HS-27A (cell line): ENCODE data around the gene OSM.

Experiments
- DNase-seq: peaks from one replicate; pipeline ENCODE4 v3.0.0-alpha.2; 2012; ENCODE audit warnings: low read depth, missing footprints

OSM gene

GRCh38 chr22:30266445-30267381, at the start of gene OSM:
Gene OSM, minus strand, starts transcription at chr22:30266851. Its CDS starts 52 bp downstream, at chr22:30266799.
- DNase-seq: no peak

- no peak for DNase-seq
Measured at GRCh38 chr22:30315962-30316576, 49.4 kb upstream of the OSM start.

- no peak for DNase-seq
Measured at GRCh38 chr22:30314915-30315314, 48.3 kb upstream of the OSM start.

- no peak for DNase-seq
Measured at GRCh38 chr22:30313527-30314363, 47.1 kb upstream of the OSM start.

- DNase-seq: no peak
Measured at GRCh38 chr22:30312053-30312452, 45.4 kb upstream of the OSM start.

GRCh38 chr22:30310881-30311771, 44.5 kb upstream of the OSM start:
- DNase-seq: no peak

GRCh38 chr22:30309951-30310741, 43.5 kb upstream of the OSM start:
- DNase-seq: no peak

- DNase-seq: no peak
Measured at GRCh38 chr22:30308518-30309230, 42.0 kb upstream of the OSM start.

- no peak for DNase-seq
Measured at GRCh38 chr22:30308093-30308492, 41.4 kb upstream of the OSM start.

GRCh38 chr22:30307041-30307574, 40.5 kb upstream of the OSM start:
- DNase-seq: no peak

GRCh38 chr22:30306627-30307011, 40.0 kb upstream of the OSM start:
- no peak for DNase-seq

GRCh38 chr22:30305906-30306626, 39.4 kb upstream of the OSM start:
- DNase-seq: no peak

- DNase-seq: no peak
Measured at GRCh38 chr22:30305519-30305905, 38.9 kb upstream of the OSM start.

GRCh38 chr22:30304495-30305244, 38.0 kb upstream of the OSM start:
- no peak for DNase-seq

- DNase-seq: no peak
Measured at GRCh38 chr22:30302810-30303138, 36.1 kb upstream of the OSM start.

- DNase-seq: no peak
Measured at GRCh38 chr22:30301995-30302809, 35.6 kb upstream of the OSM start.

GRCh38 chr22:30299322-30299721, 32.7 kb upstream of the OSM start:
- no peak for DNase-seq
